HL-60 (cell line): ENCODE results near the gene ENOX1.

Experiments used
- DNase-seq, 2 experiments: peaks; one replicate each; pipeline ENCODE4 v3.0.0-alpha.2; 2010 to 2020; ENCODE audit warnings: low read depth in 1 of 2, low spot score in 1 of 2
- H3K27ac ChIP-seq: fragments of 250-450 bp; sonication (Bioruptor Pico); replicated peaks from 2 replicates; pipeline ENCODE4 v1.5.1; 2020; ENCODE audit warnings: mild to moderate bottlenecking, moderate library complexity
- H3K27me3 ChIP-seq: fragments of 250-450 bp; sonication (Bioruptor Pico); 2 replicates; pipeline ENCODE4 v1.5.1; 2021; ENCODE audit warnings: mild to moderate bottlenecking, moderate library complexity; ENCODE audit not compliant: insufficient read depth, poor library complexity, severe bottlenecking
- H3K4me3 ChIP-seq: replicated peaks from 2 replicates; pipeline ENCODE4 v1.5.1; 2011; ENCODE audit warnings: mild to moderate bottlenecking, control low read depth, low read length; ENCODE audit not compliant: insufficient read depth
- GABPA ChIP-seq: IDR thresholded peaks from 2 replicates; pipeline ENCODE4 v1.6.1; 2012; ENCODE audit warnings: low read depth
- POLR2AphosphoS5 ChIP-seq: IDR thresholded peaks from 2 replicates; pipeline ENCODE4 v1.6.1; 2012; ENCODE audit warnings: low read depth
- SPI1 ChIP-seq: IDR thresholded peaks from 2 replicates; pipeline ENCODE4 v1.6.1; 2012; ENCODE audit warnings: low read depth, mild to moderate bottlenecking, borderline replicate concordance
- TF ChIP-seq, protein P1 (sequence below): IDR thresholded peaks from 2 replicates; pipeline ENCODE4 v1.6.1; 2012; ENCODE audit warnings: low read depth; ENCODE audit not compliant: insufficient replicate concordance
- TF ChIP-seq, protein P2 (sequence below): IDR thresholded peaks from one replicate; pipeline ENCODE4 v1.5.1; 2011; ENCODE audit warnings: low read length, control low read depth, inconsistent platforms; ENCODE audit not compliant: insufficient read depth

Gene ENOX1

DNA sequence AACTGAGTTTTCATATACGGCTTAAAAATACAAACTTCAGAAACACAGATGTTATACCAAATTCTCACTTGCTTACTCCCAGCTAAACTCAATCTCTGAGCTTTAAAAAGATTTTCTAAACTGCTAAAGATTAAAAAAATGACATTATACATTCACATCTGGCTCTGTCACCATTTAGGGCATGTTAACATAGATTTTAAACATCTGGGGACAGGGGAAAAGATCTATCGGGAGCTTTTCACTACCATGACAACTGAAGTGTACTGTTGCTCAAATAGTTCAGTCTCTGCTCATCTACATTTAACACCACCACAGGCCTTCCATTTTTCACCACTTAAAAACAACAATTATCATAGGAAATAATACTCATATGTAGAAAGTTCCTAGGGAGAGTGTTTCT is 190.8 kb downstream of the ENOX1 start:
- no peak overlapping the region for H3K27ac ChIP-seq
- TF ChIP-seq GABPA = no peak
- no peak for TF ChIP-seq SPI1
- TF ChIP-seq, protein P1, sequence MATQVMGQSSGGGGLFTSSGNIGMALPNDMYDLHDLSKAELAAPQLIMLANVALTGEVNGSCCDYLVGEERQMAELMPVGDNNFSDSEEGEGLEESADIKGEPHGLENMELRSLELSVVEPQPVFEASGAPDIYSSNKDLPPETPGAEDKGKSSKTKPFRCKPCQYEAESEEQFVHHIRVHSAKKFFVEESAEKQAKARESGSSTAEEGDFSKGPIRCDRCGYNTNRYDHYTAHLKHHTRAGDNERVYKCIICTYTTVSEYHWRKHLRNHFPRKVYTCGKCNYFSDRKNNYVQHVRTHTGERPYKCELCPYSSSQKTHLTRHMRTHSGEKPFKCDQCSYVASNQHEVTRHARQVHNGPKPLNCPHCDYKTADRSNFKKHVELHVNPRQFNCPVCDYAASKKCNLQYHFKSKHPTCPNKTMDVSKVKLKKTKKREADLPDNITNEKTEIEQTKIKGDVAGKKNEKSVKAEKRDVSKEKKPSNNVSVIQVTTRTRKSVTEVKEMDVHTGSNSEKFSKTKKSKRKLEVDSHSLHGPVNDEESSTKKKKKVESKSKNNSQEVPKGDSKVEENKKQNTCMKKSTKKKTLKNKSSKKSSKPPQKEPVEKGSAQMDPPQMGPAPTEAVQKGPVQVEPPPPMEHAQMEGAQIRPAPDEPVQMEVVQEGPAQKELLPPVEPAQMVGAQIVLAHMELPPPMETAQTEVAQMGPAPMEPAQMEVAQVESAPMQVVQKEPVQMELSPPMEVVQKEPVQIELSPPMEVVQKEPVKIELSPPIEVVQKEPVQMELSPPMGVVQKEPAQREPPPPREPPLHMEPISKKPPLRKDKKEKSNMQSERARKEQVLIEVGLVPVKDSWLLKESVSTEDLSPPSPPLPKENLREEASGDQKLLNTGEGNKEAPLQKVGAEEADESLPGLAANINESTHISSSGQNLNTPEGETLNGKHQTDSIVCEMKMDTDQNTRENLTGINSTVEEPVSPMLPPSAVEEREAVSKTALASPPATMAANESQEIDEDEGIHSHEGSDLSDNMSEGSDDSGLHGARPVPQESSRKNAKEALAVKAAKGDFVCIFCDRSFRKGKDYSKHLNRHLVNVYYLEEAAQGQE = no peak
- TF ChIP-seq, protein P2, sequence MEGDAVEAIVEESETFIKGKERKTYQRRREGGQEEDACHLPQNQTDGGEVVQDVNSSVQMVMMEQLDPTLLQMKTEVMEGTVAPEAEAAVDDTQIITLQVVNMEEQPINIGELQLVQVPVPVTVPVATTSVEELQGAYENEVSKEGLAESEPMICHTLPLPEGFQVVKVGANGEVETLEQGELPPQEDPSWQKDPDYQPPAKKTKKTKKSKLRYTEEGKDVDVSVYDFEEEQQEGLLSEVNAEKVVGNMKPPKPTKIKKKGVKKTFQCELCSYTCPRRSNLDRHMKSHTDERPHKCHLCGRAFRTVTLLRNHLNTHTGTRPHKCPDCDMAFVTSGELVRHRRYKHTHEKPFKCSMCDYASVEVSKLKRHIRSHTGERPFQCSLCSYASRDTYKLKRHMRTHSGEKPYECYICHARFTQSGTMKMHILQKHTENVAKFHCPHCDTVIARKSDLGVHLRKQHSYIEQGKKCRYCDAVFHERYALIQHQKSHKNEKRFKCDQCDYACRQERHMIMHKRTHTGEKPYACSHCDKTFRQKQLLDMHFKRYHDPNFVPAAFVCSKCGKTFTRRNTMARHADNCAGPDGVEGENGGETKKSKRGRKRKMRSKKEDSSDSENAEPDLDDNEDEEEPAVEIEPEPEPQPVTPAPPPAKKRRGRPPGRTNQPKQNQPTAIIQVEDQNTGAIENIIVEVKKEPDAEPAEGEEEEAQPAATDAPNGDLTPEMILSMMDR = no peak
- no peak for TF ChIP-seq POLR2AphosphoS5
- H3K27me3 ChIP-seq = no peaks in the 10 kb centered on the region
- DNase-seq = no peak
- no peak overlapping the region for H3K4me3 ChIP-seq

DNA sequence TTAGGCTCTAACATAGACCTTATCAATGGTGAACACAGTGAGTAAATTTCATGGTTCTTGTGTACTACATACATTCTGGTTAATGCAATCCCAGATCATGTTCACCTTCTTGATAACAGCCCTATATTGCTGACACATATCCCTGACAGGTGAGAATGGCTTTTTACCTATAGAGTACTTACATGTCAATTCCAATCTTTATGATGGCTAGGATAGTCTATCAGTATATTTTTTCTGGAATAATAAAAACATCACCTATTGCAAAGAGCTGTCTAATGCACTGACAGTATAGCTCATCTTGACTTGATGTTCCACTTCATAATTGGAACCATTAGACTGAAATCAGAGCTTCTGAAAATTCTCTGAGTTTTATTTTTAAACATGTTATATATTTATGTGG is 199.4 kb downstream of the ENOX1 start:
- no peaks in the 10 kb centered on the region for H3K27me3 ChIP-seq
- H3K4me3 ChIP-seq = no peak overlapping the region
- no peak for DNase-seq
- H3K27ac ChIP-seq = no peak overlapping the region
- TF ChIP-seq GABPA (no peak), SPI1 (no peak), POLR2AphosphoS5 (no peak)
- TF ChIP-seq, protein P2 = no peak
- TF ChIP-seq, protein P1 = no peak

DNA sequence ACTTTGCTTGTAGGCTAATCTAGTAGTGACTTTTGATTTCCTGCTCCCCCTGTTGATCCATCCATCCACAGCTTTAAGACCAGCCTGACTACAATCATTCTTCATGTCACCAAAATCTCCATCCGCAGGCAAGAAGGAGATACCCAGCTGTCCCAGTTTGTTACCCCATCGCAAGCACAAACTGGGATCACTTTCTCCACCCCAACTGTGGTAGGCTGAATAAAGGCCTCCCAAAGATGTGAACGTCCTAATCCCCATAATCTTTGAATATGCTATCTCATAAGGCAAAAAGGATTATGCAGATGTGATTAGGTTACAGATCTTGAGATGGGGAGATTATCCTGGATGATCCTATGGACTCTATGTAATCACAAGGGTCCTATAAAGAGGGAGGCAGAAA is 202.0 kb downstream of the ENOX1 start:
- no peak for DNase-seq
- TF ChIP-seq, protein P1 = no peak
- TF ChIP-seq SPI1 = no peak
- TF ChIP-seq, protein P2 = no peak
- no peak for TF ChIP-seq POLR2AphosphoS5
- no peak for TF ChIP-seq GABPA
- Histone ChIP-seq H3K4me3 (no peak overlapping the region), H3K27ac (no peak overlapping the region), H3K27me3 (no peaks in the 10 kb centered on the region)
